Transverse colon (tissue), 4 donors: Measurements from ENCODE around the gene RASAL2.

Experiments used
- CTCF ChIP-seq, 5 experiments: fragments of 200-600 bp in 3 of 5; fragments of 450-650 bp in 2 of 5; sonication (generic) in 3 of 5; IDR thresholded peaks; 1 replicate in 2 of 5; 2 replicates in 3 of 5; pipeline ENCODE4 v1.5.1; 2016 to 2017; ENCODE audit warnings: antibody characterized with exemption in 5 of 5, inconsistent platforms in 3 of 5, mild to moderate bottlenecking in 2 of 5, moderate library complexity in 1 of 5
- POLR2AphosphoS5 ChIP-seq, 3 donors: sonication (generic); formaldehyde crosslinking; IDR thresholded peaks; one replicate each; pipeline ENCODE4 v1.6.1; 2016; ENCODE audit warnings: antibody characterized with exemption in 3 of 3

DNA sequence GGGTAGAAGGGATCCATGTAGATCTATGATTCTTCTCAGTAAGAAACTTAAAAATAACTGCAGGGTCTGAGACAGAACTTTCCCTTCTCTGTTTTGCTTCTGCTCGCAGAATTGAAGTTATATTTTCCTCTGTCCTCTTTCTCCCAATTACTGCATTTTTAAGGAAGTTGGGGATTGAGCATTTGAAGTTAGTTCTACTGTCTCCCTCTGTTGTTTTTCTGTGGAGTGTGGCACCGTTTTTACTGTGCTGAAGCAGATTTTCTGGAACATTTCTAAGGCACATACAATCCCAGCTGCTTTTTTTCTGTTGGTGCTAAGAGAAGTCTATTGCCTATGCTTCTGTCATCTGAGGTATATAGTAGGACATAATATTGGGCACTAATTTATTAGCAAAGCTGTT is 43.3 kb downstream of the RASAL2 start:
- TF ChIP-seq CTCF (IDR thresholded peaks at IDR 0.05) (no peak), POLR2AphosphoS5 (IDR thresholded peaks at IDR 0.05) (no peak)
